HUES64 (cell line): Measurements from ENCODE around the gene PGM3.
"Not testable (repeated sequence)": the region's sequence is repeated elsewhere in the genome, so short reads cannot be mapped to it uniquely, and the experiment has no call there.

Experiments used
- H3K27ac ChIP-seq: 2 replicates; pipeline ENCODE4 v1.7.0; 2013; ENCODE audit warnings: low read depth, low read length, inconsistent platforms
- H3K27me3 ChIP-seq: 2 replicates; pipeline ENCODE4 v1.6.1; 2013; ENCODE audit warnings: mild to moderate bottlenecking, low read length; ENCODE audit not compliant: insufficient read depth
- H3K36me3 ChIP-seq: 2 replicates; pipeline ENCODE4 v1.6.1; 2013; ENCODE audit warnings: mild to moderate bottlenecking, low read length; ENCODE audit not compliant: insufficient read depth
- H3K4me1 ChIP-seq: 2 replicates; pipeline ENCODE4 v1.6.1; 2013; ENCODE audit warnings: mild to moderate bottlenecking, low read length, moderate library complexity; ENCODE audit not compliant: insufficient read depth
- H3K4me3 ChIP-seq: 2 replicates; pipeline ENCODE4 v1.5.1; 2013; ENCODE audit warnings: mild to moderate bottlenecking, low read length, moderate library complexity
- H3K9ac ChIP-seq: 2 replicates; pipeline ENCODE4 v1.6.1; 2013; ENCODE audit warnings: mild to moderate bottlenecking, low read depth, low read length
- H3K9me3 ChIP-seq: 2 replicates; pipeline ENCODE4 v1.6.1; 2013; ENCODE audit warnings: low read depth, low read length; ENCODE audit not compliant: insufficient read depth
- WGBS: fragments of 150-250, 120-280 bp; methylation state at CpG from one replicate; pipeline ENCODE4 v1.1.7; 2013; ENCODE audit warnings: missing lambda C conversion rate; 5-methylcytosine and 5-hydroxymethylcytosine counted together

PGM3 gene

GRCh38 chr6:83199863-83200225 lies 6.8 kb upstream of the PGM3 start:
- 94% methylated on average over 2 of the region's 2 CpGs for whole genome bisulfite sequencing
- no peak overlapping the region for H3K9ac ChIP-seq

GRCh38 chr6:83199173-83199862 lies 6.3 kb upstream of the PGM3 start:
- peaks cover 24% of the 10 kb centered on the region for H3K36me3 ChIP-seq
- H3K27me3 ChIP-seq: no peaks in the 10 kb centered on the region
- WGBS: 95% methylated on average over 5 of the region's 5 CpGs
- no peak overlapping the region for H3K9ac ChIP-seq
- H3K27ac ChIP-seq: no peak overlapping the region
- no peaks in the 10 kb centered on the region for H3K9me3 ChIP-seq
- no peak overlapping the region for H3K4me3 ChIP-seq
- peaks cover 5% of the 10 kb centered on the region; the same call in 1 of the 2 replicates for H3K4me1 ChIP-seq

More at GRCh38 chr6:83199863-83200225, 6.8 kb upstream of the PGM3 start:
- no peaks in the 10 kb centered on the region for H3K4me1 ChIP-seq
- H3K9me3 ChIP-seq: no peaks in the 10 kb centered on the region
- no peak overlapping the region for H3K27ac ChIP-seq
- peaks cover 24% of the 10 kb centered on the region for H3K36me3 ChIP-seq
- no peaks in the 10 kb centered on the region for H3K27me3 ChIP-seq
- H3K4me3 ChIP-seq: no peak overlapping the region

GRCh38 chr6:83198486-83199172 lies 5.6 kb upstream of the PGM3 start:
- Histone ChIP-seq H3K4me3 (no peak overlapping the region), H3K4me1 (peaks cover 6% of the 10 kb centered on the region; the same call in 1 of the 2 replicates), H3K27me3 (no peaks in the 10 kb centered on the region), H3K9me3 (no peaks in the 10 kb centered on the region), H3K36me3 (peaks cover 24% of the 10 kb centered on the region), H3K27ac (no peak overlapping the region), H3K9ac (no peak overlapping the region)
- WGBS: 91% methylated on average over 3 of the region's 4 CpGs

- H3K27me3 ChIP-seq: no peaks in the 10 kb centered on the region
- H3K4me3 ChIP-seq: peak overlapping the region; percentile 93
- peaks cover 46% of the 10 kb centered on the region for H3K36me3 ChIP-seq
- WGBS: 3% methylated on average over 44 of the region's 44 CpGs
- peak overlapping the region; percentile 92 for H3K9ac ChIP-seq
- no peaks in the 10 kb centered on the region for H3K9me3 ChIP-seq
- H3K4me1 ChIP-seq: peaks cover 9% of the 10 kb centered on the region
- peak overlapping the region; percentile 59 for H3K27ac ChIP-seq
Measured at GRCh38 chr6:83193747-83194566, 892 bp upstream of the PGM3 start.

GRCh38 chr6:83192456-83192855 lies 609 bp downstream of the PGM3 start:
- WGBS: 1% methylated on average over 4 of the region's 4 CpGs
- peaks cover 9% of the 10 kb centered on the region for H3K4me1 ChIP-seq
- peak overlapping the region; percentile 93 for H3K4me3 ChIP-seq
- no peaks in the 10 kb centered on the region for H3K9me3 ChIP-seq
- peaks cover 61% of the 10 kb centered on the region for H3K36me3 ChIP-seq
- H3K27me3 ChIP-seq: no peaks in the 10 kb centered on the region
- H3K27ac ChIP-seq: no peak overlapping the region; the same call in 1 of the 2 replicates
- H3K9ac ChIP-seq: peak overlapping the region; percentile 92

GRCh38 chr6:83191974-83192373 lies 1.1 kb downstream of the PGM3 start:
- H3K9me3 ChIP-seq, H3K4me1 ChIP-seq, H3K27ac ChIP-seq, H3K27me3 ChIP-seq: not testable (repeated sequence)
- 89% methylated on average over 18 of the region's 18 CpGs for WGBS
- Histone ChIP-seq H3K9ac (peak overlapping the region; percentile 92; the same call in 1 of the 2 replicates), H3K4me3 (peak overlapping the region; percentile 93), H3K36me3 (peaks cover 62% of the 10 kb centered on the region)

GRCh38 chr6:83190626-83191025 lies 2.4 kb downstream of the PGM3 start:
- Histone ChIP-seq H3K27ac (no peak overlapping the region), H3K4me1 (peaks cover 9% of the 10 kb centered on the region), H3K9me3 (no peaks in the 10 kb centered on the region), H3K4me3 (no peak overlapping the region), H3K36me3 (peaks cover 63% of the 10 kb centered on the region), H3K9ac (no peak overlapping the region), H3K27me3 (no peaks in the 10 kb centered on the region)
- 93% methylated on average over 6 of the region's 6 CpGs for WGBS

- Histone ChIP-seq H3K4me3 (no peak overlapping the region), H3K36me3 (peaks cover 75% of the 10 kb centered on the region), H3K27ac (no peak overlapping the region), H3K9ac (no peak overlapping the region), H3K4me1 (peaks cover 4% of the 10 kb centered on the region; the same call in 1 of the 2 replicates), H3K9me3 (no peaks in the 10 kb centered on the region), H3K27me3 (no peaks in the 10 kb centered on the region)
- 84% methylated on average over 3 of the region's 3 CpGs for whole genome bisulfite sequencing
Measured at GRCh38 chr6:83188501-83188900, 4.6 kb downstream of the PGM3 start.

- H3K27ac ChIP-seq: no peak overlapping the region
- H3K4me1 ChIP-seq: no peaks in the 10 kb centered on the region
- H3K4me3 ChIP-seq: no peak overlapping the region
- WGBS: 96% methylated on average over 2 of the region's 2 CpGs
- no peaks in the 10 kb centered on the region for H3K9me3 ChIP-seq
- peaks cover 99% of the 10 kb centered on the region for H3K36me3 ChIP-seq
- no peaks in the 10 kb centered on the region for H3K27me3 ChIP-seq
- H3K9ac ChIP-seq: no peak overlapping the region
Measured at GRCh38 chr6:83185096-83185495, 8.0 kb downstream of the PGM3 start.

- WGBS: 88% methylated on average over 9 of the region's 9 CpGs
Measured at GRCh38 chr6:83183082-83183828, 9.8 kb downstream of the PGM3 start.

More at GRCh38 chr6:83183082-83183828, 9.8 kb downstream of the PGM3 start:
- Histone ChIP-seq H3K9ac (no peak overlapping the region), H3K4me1 (no peaks in the 10 kb centered on the region), H3K9me3 (no peaks in the 10 kb centered on the region), H3K27ac (no peak overlapping the region), H3K27me3 (no peaks in the 10 kb centered on the region), H3K36me3 (peaks cover 97% of the 10 kb centered on the region), H3K4me3 (no peak overlapping the region)
